HG02610 (cell line): Measurements from ENCODE around the gene NPIPB6.
"Not testable (repeated sequence)": the region's sequence is repeated elsewhere in the genome, so short reads cannot be mapped to it uniquely, and the experiment has no call there.

Experiments used
- ATAC-seq: cut with Tn5 transposase; IDR thresholded peaks from one replicate; pipeline ENCODE4 v1.9.1; 2021; ENCODE audit warnings: mild to moderate bottlenecking, moderate library complexity; ENCODE audit not compliant: unreplicated experiment

NPIPB6 gene

GRCh38 chr16:28363408-28363807, at the start of gene NPIPB6:
Gene NPIPB6 (minus strand): TSS chr16:28363508. CDS start chr16:28362822, 686 bp downstream.
- ATAC-seq, result not testable (repeated sequence)

- ATAC-seq, result peak; percentile 98
Observed at GRCh38 chr16:28403220-28404072, 40.1 kb upstream of the NPIPB6 start, which contains the start of gene EIF3CL. Gene EIF3CL (minus strand): TSS chr16:28403841. CDS start chr16:28403618, 223 bp downstream.

DNA sequence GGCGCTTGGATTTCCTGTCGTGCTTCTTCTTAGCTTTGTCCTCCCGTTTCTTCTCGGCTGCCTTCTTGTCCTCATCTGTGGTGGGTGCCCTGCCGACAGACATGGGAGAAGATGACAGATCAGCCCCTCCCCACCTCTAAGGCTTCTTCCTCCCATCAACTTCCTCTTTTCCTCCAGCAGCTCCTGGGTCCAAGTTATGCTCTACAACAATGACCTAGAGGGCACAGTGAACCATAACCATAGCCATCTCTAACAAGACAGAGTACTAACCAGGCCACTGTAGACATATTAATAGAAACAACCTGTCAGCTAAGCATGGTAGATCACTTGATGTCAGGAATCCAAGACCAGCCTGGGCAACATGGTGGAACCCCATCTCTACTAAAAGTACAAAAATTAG, 28.7 kb upstream of the NPIPB6 start:
- not testable (repeated sequence) for ATAC-seq

DNA sequence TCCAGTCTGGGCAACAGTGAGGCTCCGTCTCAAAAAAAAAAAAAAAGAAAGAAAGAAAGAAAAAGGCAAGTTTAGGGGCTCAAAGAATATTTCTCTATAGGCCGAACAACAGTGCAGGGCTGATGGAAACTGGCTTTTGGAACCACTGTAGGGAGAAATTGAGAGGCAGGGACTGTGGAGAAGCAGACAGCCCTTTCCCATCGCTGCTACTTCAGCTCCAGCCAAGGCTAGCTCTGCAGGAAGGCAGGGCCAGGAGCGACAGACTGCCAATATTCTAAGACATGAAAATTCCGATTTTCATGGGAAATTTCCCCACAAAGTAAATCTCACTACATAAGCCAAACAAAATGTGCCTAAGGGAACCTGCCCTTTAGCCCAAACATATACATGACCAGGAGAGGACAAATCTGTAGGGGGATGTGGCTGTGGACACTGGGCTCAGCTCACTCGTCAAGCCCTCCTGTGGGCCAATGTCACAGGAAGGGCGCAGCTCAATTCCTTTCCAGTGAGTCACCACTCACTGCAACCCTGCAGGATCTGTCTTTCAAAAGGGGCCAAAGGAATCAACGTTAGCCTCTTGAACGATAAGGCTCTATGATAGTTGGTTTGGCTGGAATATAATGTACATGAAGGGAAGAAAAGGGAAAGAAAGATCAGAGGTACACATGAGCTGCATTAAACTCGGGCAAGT, 19.0 kb upstream of the NPIPB6 start:
- ATAC-seq, result not testable (repeated sequence)

- ATAC-seq, result not testable (repeated sequence)
Observed at GRCh38 chr16:28377822-28378221, 14.5 kb upstream of the NPIPB6 start.

DNA sequence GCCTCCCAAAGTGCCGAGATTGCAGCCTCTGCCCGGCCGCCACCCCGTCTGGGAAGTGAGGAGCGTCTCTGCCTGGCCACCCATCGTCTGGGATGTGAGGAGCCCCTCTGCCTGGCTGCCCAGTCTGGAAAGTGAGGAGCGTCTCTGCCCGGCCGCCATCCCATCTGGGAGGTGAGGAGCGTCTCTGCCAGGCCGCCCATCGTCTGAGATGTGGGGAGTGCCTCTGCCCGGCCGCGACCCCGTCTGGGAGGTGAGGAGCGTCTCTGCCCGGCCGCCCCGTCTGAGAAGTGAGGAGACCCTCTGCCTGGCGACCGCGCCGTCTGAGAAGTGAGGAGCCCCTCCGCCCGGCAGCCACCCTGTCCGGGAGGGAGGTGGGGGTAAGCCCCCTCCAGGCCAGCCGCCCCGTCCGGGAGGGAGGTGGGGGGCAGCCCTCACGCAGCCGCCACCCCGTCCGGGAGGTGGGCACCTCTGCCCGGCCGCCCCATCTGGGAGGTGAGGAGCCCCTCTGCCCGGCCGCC, 13.9 kb upstream of the NPIPB6 start:
- ATAC-seq, result not testable (repeated sequence)

DNA sequence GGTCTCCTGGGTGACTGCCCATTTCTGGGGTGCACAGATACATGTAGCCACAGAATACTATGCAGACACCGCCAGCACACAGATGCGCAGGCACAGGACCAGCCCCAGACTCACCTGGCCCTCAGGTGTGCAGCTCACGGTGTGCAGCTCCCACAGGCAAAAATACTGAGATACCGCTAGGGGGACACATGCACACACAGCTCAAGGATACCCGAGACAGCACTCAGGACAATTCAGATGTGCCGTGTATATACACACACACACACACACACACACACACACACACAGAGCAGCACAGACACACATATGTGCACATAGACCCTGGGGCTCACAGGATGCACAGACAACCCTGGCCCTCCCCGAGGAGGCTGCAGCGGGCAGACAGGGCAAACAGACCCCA, 11.8 kb upstream of the NPIPB6 start:
- ATAC-seq, result not testable (repeated sequence)

DNA sequence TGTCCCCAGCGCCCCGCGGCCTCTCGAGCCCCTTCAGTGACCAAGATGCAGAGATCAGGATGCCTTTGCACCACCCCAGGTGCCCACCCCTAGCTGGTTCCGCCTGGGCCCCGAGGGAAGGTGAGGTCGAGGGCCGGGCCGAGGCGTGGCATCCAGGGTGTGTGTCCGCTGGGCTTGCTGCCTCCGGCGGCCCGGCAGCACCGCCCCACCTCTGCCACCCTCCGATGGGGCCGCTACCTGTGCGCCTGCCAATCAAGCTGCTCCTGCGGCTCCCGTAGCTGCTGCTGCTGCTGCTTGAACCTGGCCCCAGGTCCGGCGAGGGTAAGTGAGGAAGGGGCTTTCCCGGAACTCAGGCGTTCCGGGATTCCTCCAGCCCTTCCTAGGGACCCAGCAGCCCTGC, 11.0 kb upstream of the NPIPB6 start:
- ATAC-seq, result not testable (repeated sequence)

GRCh38 chr16:28367926-28368325, 4.6 kb upstream of the NPIPB6 start:
- ATAC-seq, result not testable (repeated sequence)

DNA sequence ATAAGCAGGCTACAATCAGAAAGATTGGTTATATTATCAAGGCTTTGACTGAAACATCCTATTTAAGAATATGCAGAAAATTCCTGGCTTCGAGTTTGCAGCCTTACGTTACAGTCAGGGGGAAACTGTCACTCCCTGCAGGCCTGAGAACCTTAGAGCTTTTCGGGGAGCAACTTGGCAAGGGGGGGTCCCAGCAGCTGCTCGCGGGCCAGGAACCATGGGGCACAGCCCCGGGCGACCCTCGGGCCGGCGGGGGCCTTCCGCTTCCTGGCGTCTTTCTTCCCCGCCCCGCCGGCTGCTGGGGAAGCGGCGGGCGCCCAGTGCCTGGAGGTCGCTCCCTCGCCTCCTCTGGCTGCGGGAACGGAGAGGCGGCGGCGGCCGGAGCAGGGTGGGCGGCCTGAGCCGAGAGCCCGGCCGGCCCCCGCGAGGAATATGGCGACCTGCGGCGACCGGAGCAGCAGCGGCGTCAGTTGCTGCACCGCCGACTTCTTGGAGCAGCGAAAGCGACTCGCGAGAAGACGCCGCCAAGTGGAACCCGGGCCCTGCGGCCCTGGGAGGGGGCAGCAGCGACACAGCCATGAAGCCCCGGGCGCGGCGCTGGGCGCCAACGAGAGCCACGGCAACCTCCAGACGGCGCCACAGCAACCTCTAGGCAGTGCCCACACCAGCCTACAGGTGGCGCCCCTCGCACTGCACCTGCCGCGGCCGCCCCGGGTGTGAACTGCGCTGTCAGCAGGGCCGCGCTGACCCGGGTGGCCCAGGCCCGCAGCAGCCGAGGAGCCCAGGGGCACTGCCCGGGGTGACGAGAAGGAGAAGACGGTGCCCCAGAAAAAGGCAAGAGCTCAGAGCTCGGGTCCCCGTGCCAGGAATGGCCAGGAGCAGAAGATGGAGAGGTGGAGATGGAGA, 1.2 kb upstream of the NPIPB6 start:
- ATAC-seq, result peak; percentile 93

GRCh38 chr16:28362600-28362999, 708 bp downstream of the NPIPB6 start:
- not testable (repeated sequence) for ATAC-seq

DNA sequence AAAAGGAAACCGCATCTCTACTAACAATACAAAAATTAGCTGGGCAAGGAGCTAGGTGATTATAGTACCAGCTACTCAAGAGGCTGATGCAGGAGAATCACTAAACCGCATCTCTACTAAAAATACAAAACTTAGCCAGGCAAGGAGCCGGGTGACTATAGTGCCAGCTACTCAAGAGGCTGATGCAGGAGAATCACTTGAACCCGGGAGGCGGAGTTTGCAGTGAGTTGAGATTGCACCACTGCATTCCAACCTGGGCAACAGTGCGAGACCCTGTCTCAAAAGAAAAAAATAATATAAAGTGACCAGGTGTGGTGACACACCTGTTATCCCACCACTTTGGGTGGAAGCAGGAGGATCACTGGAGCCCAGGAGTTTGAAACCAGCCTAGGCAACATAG, 25.1 kb downstream of the NPIPB6 start:
- ATAC-seq, result not testable (repeated sequence)

GRCh38 chr16:28336940-28337710, 26.2 kb downstream of the NPIPB6 start:
- not testable (repeated sequence) for ATAC-seq

DNA sequence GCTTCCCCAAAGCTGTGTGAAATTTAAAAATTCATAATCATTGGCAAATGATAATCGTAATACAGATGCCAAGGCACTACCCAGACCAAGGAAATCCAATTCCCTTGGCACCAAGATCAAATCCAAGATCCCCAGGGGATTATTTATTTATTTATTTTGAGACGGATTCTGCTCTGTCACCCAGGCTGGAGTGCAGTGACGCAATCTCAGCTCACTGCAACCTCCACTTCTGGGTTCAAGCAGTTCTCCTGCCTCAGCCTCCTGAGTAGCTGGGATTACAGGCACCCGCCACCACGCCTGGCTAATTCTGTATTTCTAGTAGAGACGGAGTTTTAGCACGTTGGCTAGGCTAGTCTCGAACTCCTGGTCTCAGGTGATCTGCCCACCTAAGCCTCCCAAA, 27.6 kb downstream of the NPIPB6 start:
- ATAC-seq, result not testable (repeated sequence)

- ATAC-seq, result not testable (repeated sequence)
Observed at GRCh38 chr16:28332632-28333031, 30.7 kb downstream of the NPIPB6 start.

DNA sequence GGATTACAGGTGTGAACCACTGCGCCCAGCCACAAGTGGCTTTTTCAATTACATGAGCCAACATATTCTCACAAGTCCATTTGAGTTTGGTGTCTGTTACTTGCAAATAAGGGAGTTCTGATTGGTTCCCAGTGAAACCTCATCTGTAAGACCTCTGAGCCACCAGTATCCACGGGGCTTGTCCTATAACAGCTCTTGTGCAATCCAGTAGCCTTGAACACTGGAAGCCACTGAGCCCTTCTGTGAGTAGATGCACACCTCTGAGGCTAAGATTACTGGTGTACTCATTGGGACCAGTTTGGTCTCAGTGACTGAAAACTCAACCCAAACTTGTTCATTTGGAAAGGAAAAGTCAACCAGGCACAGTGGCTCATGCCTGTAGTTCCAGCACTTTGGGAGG, 32.3 kb downstream of the NPIPB6 start:
- ATAC-seq, result not testable (repeated sequence)

GRCh38 chr16:28330232-28330631, 33.1 kb downstream of the NPIPB6 start:
- ATAC-seq, result not testable (repeated sequence)

GRCh38 chr16:28326881-28327610, 36.3 kb downstream of the NPIPB6 start:
- ATAC-seq, result no peak

DNA sequence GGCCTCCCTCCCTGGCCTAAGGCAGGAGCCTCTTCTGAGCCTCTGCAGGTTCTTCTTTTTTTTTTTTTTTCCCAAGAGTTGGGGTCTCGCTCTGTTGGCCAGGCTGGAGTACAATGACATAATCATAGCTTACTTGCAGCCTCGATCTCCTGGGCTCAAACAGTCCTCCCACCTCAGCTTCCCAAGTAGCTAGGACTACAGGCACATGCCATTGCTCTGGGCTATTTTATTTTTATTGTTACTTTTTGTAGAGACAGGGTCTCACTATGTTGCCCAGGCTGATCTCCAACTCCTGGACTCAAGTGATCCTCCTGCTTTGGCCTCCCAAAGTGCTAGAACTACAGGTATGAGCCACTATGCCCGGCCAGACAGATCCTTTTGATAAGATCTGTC, 38.4 kb downstream of the NPIPB6 start:
- no peak for ATAC-seq
